ENCODE measurements around the gene PEX11B.
A peak's percentile ranks its signal among the peaks of the same experiment; 100 is the strongest.

The PEX11B gene

GRCh38 chr1:145918992-145919939 lies 749 bp upstream of the PEX11B start:
- Histone ChIP-seq H3K4me3 (ENCODE audit: insufficient read depth in 1 of 2, low read depth in 1 of 2, low read length in 2 of 2) (peak overlapping the region; percentile 90 to 98), H2AK5ac (ENCODE audit: low read length, severe bottlenecking) (peak overlapping the region; percentile 34), H4K91ac (ENCODE audit: low read length) (peak overlapping the region; percentile 14), H2BK5ac (ENCODE audit: low read depth, low read length, poor library complexity, severe bottlenecking) (no peak overlapping the region), H2BK15ac (ENCODE audit: low read depth, poor library complexity, severe bottlenecking) (no peak overlapping the region), H2AFZ (ENCODE audit: low read depth, low read length) (peak overlapping the region; percentile 96), H3K27me3 (ENCODE audit: control insufficient read depth in 1 of 2, insufficient read depth in 1 of 2, low read length in 2 of 2) (no peaks in the 10 kb centered on the region), H2BK12ac (ENCODE audit: low read length in 2 of 2) (peak overlapping the region; percentile 14 to 59), H3K4ac (ENCODE audit: low read depth in 1 of 2, low read length in 2 of 2) (peak overlapping the region; percentile 22 to 39), H3K18ac (ENCODE audit: low read depth in 1 of 2, low read length in 2 of 2) (peak overlapping the region; percentile 79 to 97), H3K4me2 (ENCODE audit: low read length, poor library complexity, severe bottlenecking) (peak overlapping the region; percentile 92), H3K79me1 (replicated peaks; ENCODE audit: low read length, poor library complexity, severe bottlenecking) (peaks cover 13% of the 10 kb centered on the region), H3K4me1 (ENCODE audit: control insufficient read depth, insufficient read depth, low read depth, low read length) (peaks cover 17% of the 10 kb centered on the region), H2BK120ac (ENCODE audit: low read depth, low read length) (peak overlapping the region; percentile 54), H3K27ac (ENCODE audit: low read length, poor library complexity, severe bottlenecking) (peak overlapping the region; percentile 98), H3K36me3 (ENCODE audit: control insufficient read depth in 1 of 2, insufficient read depth in 2 of 2, low read depth in 1 of 2, low read length in 2 of 2) (peaks cover 2 to 40% of the 10 kb centered on the region in 2 experiments), H3K9me3 (ENCODE audit: control insufficient read depth, low read length) (no peaks in the 10 kb centered on the region), H3K23ac (ENCODE audit: low read length in 2 of 2) (no peak overlapping the region), H3K14ac (ENCODE audit: low read length in 2 of 2) (no peak overlapping the region), H4K8ac (ENCODE audit: low read length) (peak overlapping the region; percentile 87), H3K9ac (ENCODE audit: low read length) (peak overlapping the region; percentile 95)
- DNase-seq: peak; percentile 69
- WGBS: 2% methylated on average over 32 of the region's 33 CpGs

DNA sequence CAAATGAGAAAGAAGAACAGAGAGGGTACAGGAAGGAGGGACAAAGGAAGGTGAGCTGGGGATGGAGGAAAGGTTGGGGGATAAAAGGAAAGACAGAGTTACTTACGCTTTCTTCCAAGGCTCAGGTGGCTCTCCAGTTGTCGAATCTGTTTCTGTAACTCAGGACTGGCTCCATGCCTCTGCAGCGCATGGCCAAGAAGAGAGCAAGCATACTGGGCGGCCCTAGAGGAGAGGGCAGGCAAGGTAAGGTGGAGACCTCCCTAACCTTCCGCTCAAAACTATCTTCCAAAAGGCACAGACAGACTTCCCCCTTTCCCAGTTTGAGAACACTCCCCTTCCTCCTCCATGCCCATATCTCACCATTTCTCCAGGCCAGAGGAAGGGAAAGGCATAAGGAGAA lies 922 bp downstream of the PEX11B start:
- 96% methylated on average over 5 of the region's 5 CpGs for WGBS
- Histone ChIP-seq H2BK5ac (ENCODE audit: low read depth, low read length, poor library complexity, severe bottlenecking) (no peak overlapping the region), H3K4me3 (ENCODE audit: insufficient read depth in 1 of 2, low read depth in 1 of 2, low read length in 2 of 2) (peak overlapping the region; percentile 90 to 98), H3K27me3 (ENCODE audit: control insufficient read depth in 1 of 2, insufficient read depth in 1 of 2, low read length in 2 of 2) (no peaks in the 10 kb centered on the region), H3K27ac (ENCODE audit: low read length, poor library complexity, severe bottlenecking) (no peak overlapping the region), H3K4ac (ENCODE audit: low read depth in 1 of 2, low read length in 2 of 2) (peak overlapping the region; percentile 93 to 96), H2AK5ac (ENCODE audit: low read length, severe bottlenecking) (peak overlapping the region; percentile 63), H2BK15ac (ENCODE audit: low read depth, poor library complexity, severe bottlenecking) (no peak overlapping the region), H2AFZ (ENCODE audit: low read depth, low read length) (no peak overlapping the region), H2BK120ac (ENCODE audit: low read depth, low read length) (no peak overlapping the region), H3K4me1 (ENCODE audit: control insufficient read depth, insufficient read depth, low read depth, low read length) (peaks cover 19% of the 10 kb centered on the region), H2BK12ac (ENCODE audit: low read length in 2 of 2) (no peak overlapping the region), H3K9me3 (ENCODE audit: control insufficient read depth, low read length) (no peaks in the 10 kb centered on the region), H3K23ac (ENCODE audit: low read length in 2 of 2) (no peak overlapping the region), H3K18ac (ENCODE audit: low read depth in 1 of 2, low read length in 2 of 2) (no peak overlapping the region), H4K8ac (ENCODE audit: low read length) (peak overlapping the region; percentile 95), H4K91ac (ENCODE audit: low read length) (no peak overlapping the region), H3K14ac (ENCODE audit: low read length in 2 of 2) (no peak overlapping the region), H3K4me2 (ENCODE audit: low read length, poor library complexity, severe bottlenecking) (peak overlapping the region; percentile 92), H3K79me1 (replicated peaks; ENCODE audit: low read length, poor library complexity, severe bottlenecking) (peaks cover 12% of the 10 kb centered on the region), H3K9ac (ENCODE audit: low read length) (peak overlapping the region; percentile 95), H3K36me3 (ENCODE audit: control insufficient read depth in 1 of 2, insufficient read depth in 2 of 2, low read depth in 1 of 2, low read length in 2 of 2) (peaks cover 3 to 43% of the 10 kb centered on the region in 2 experiments)
- no peak for DNase-seq

DNA sequence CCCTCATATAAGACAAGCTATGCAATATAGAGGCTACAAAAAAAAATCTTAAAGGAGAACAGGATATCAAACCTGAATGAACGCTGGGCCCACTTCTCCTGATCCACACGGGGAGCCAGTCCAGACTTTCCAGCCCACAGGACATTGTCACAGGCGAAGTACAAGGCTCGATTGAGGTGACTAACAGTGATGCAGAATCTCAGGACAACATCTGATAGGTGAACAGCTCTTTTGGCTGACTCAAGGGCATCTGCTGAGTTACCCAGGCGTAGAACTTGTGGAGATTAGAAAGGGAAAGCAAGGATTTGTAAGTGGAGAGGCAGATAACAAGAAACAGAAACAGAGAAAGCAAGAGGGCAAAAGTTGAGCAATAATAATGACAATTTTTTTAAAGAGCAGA lies 1.8 kb downstream of the PEX11B start:
- peaks cover 19% of the 10 kb centered on the region for H3K4me1 ChIP-seq (ENCODE audit: control insufficient read depth, insufficient read depth, low read depth, low read length)

GRCh38 chr1:145912128-145912641 lies 6.3 kb downstream of the PEX11B start:
- H2BK12ac ChIP-seq (ENCODE audit: low read length in 2 of 2): no peak overlapping the region
- no peak overlapping the region for H3K14ac ChIP-seq (ENCODE audit: low read length in 2 of 2)
- H3K9me3 ChIP-seq (ENCODE audit: control insufficient read depth, low read length): no peaks in the 10 kb centered on the region
- 94% methylated on average over 11 of the region's 11 CpGs for WGBS
- H2BK120ac ChIP-seq (ENCODE audit: low read depth, low read length): no peak overlapping the region
- no peak overlapping the region for H3K23ac ChIP-seq (ENCODE audit: low read length in 2 of 2)
- no peak overlapping the region for H2BK15ac ChIP-seq (ENCODE audit: low read depth, poor library complexity, severe bottlenecking)
- H3K4me3 ChIP-seq (ENCODE audit: insufficient read depth in 1 of 2, low read depth in 1 of 2, low read length in 2 of 2): no peak overlapping the region
- DNase-seq: no peak
- peak overlapping the region; percentile 31 for H3K9ac ChIP-seq (ENCODE audit: low read length)
- no peak overlapping the region for H4K8ac ChIP-seq (ENCODE audit: low read length)
- no peak overlapping the region for H3K4ac ChIP-seq (ENCODE audit: low read depth in 1 of 2, low read length in 2 of 2)
- no peaks in the 10 kb centered on the region for H3K27me3 ChIP-seq (ENCODE audit: control insufficient read depth in 1 of 2, insufficient read depth in 1 of 2, low read length in 2 of 2)
- no peak overlapping the region for H2AFZ ChIP-seq (ENCODE audit: low read depth, low read length)
- no peak overlapping the region for H3K4me2 ChIP-seq (ENCODE audit: low read length, poor library complexity, severe bottlenecking)
- no peak overlapping the region for H2BK5ac ChIP-seq (ENCODE audit: low read depth, low read length, poor library complexity, severe bottlenecking)
- no peak overlapping the region for H3K27ac ChIP-seq (ENCODE audit: low read length, poor library complexity, severe bottlenecking)
- peaks cover 17 to 59% of the 10 kb centered on the region in 2 experiments for H3K36me3 ChIP-seq (ENCODE audit: control insufficient read depth in 1 of 2, insufficient read depth in 2 of 2, low read depth in 1 of 2, low read length in 2 of 2)
- no peak overlapping the region for H2AK5ac ChIP-seq (ENCODE audit: low read length, severe bottlenecking)
- peaks cover 8% of the 10 kb centered on the region for H3K79me1 ChIP-seq (replicated peaks; ENCODE audit: low read length, poor library complexity, severe bottlenecking)
- H3K18ac ChIP-seq (ENCODE audit: low read depth in 1 of 2, low read length in 2 of 2): no peak overlapping the region
- H4K91ac ChIP-seq (ENCODE audit: low read length): no peak overlapping the region
- H3K4me1 ChIP-seq (ENCODE audit: control insufficient read depth, insufficient read depth, low read depth, low read length): peaks cover 11% of the 10 kb centered on the region

More for the DNA sequence above, 1.8 kb downstream of the PEX11B start:
- no peak overlapping the region for H3K4ac ChIP-seq (ENCODE audit: low read depth in 1 of 2, low read length in 2 of 2)
- H3K14ac ChIP-seq (ENCODE audit: low read length in 2 of 2): no peak overlapping the region
- no peak overlapping the region for H3K18ac ChIP-seq (ENCODE audit: low read depth in 1 of 2, low read length in 2 of 2)
- H3K9me3 ChIP-seq (ENCODE audit: control insufficient read depth, low read length): no peaks in the 10 kb centered on the region
- no peak overlapping the region for H2BK5ac ChIP-seq (ENCODE audit: low read depth, low read length, poor library complexity, severe bottlenecking)
- no peak overlapping the region for H2BK15ac ChIP-seq (ENCODE audit: low read depth, poor library complexity, severe bottlenecking)
- no peak overlapping the region for H3K4me2 ChIP-seq (ENCODE audit: low read length, poor library complexity, severe bottlenecking)
- no peak for DNase-seq
- H3K36me3 ChIP-seq (ENCODE audit: control insufficient read depth in 1 of 2, insufficient read depth in 2 of 2, low read depth in 1 of 2, low read length in 2 of 2): peaks cover 8 to 47% of the 10 kb centered on the region in 2 experiments
- peaks cover 12% of the 10 kb centered on the region for H3K79me1 ChIP-seq (replicated peaks; ENCODE audit: low read length, poor library complexity, severe bottlenecking)
- no peak overlapping the region for H3K27ac ChIP-seq (ENCODE audit: low read length, poor library complexity, severe bottlenecking)
- H2AFZ ChIP-seq (ENCODE audit: low read depth, low read length): no peak overlapping the region
- H3K23ac ChIP-seq (ENCODE audit: low read length in 2 of 2): no peak overlapping the region
- no peak overlapping the region for H2AK5ac ChIP-seq (ENCODE audit: low read length, severe bottlenecking)
- H3K27me3 ChIP-seq (ENCODE audit: control insufficient read depth in 1 of 2, insufficient read depth in 1 of 2, low read length in 2 of 2): no peaks in the 10 kb centered on the region
- peak overlapping the region in 1 of 2 experiments; percentile 43 for H3K4me3 ChIP-seq (ENCODE audit: insufficient read depth in 1 of 2, low read depth in 1 of 2, low read length in 2 of 2)
- peak overlapping the region; percentile 54 for H3K9ac ChIP-seq (ENCODE audit: low read length)
- H4K8ac ChIP-seq (ENCODE audit: low read length): no peak overlapping the region
- WGBS: 88% methylated on average over 5 of the region's 5 CpGs
- no peak overlapping the region for H2BK12ac ChIP-seq (ENCODE audit: low read length in 2 of 2)
- H4K91ac ChIP-seq (ENCODE audit: low read length): no peak overlapping the region
- no peak overlapping the region for H2BK120ac ChIP-seq (ENCODE audit: low read depth, low read length)

All from mesenchymal stem cell (in vitro differentiated cells and primary cell).